Fibroblast of pulmonary artery (primary cell): Measurements from ENCODE around the gene DHX40.
"Not testable (repeated sequence)": the region's sequence is repeated elsewhere in the genome, so short reads cannot be mapped to it uniquely, and the experiment has no call there.

ENCODE experiments used
- DNase-seq: peaks from one replicate; pipeline ENCODE4 v3.0.0-alpha.2; 2010; ENCODE audit warnings: low read depth
- H3K4me3 ChIP-seq: replicated peaks from 2 replicates; pipeline ENCODE4 v1.5.1; 2011; ENCODE audit warnings: low read depth, mild to moderate bottlenecking, control low read depth, low read length, moderate library complexity
- TF ChIP-seq, protein P1 (sequence below): IDR thresholded peaks from 2 replicates; pipeline ENCODE4 v1.5.1; 2011; ENCODE audit warnings: mild to moderate bottlenecking, control low read depth, low read length, inconsistent platforms; ENCODE audit errors: missing control alignments

Gene DHX40, protein sequence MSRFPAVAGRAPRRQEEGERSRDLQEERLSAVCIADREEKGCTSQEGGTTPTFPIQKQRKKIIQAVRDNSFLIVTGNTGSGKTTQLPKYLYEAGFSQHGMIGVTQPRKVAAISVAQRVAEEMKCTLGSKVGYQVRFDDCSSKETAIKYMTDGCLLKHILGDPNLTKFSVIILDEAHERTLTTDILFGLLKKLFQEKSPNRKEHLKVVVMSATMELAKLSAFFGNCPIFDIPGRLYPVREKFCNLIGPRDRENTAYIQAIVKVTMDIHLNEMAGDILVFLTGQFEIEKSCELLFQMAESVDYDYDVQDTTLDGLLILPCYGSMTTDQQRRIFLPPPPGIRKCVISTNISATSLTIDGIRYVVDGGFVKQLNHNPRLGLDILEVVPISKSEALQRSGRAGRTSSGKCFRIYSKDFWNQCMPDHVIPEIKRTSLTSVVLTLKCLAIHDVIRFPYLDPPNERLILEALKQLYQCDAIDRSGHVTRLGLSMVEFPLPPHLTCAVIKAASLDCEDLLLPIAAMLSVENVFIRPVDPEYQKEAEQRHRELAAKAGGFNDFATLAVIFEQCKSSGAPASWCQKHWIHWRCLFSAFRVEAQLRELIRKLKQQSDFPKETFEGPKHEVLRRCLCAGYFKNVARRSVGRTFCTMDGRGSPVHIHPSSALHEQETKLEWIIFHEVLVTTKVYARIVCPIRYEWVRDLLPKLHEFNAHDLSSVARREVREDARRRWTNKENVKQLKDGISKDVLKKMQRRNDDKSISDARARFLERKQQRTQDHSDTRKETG

DNA sequence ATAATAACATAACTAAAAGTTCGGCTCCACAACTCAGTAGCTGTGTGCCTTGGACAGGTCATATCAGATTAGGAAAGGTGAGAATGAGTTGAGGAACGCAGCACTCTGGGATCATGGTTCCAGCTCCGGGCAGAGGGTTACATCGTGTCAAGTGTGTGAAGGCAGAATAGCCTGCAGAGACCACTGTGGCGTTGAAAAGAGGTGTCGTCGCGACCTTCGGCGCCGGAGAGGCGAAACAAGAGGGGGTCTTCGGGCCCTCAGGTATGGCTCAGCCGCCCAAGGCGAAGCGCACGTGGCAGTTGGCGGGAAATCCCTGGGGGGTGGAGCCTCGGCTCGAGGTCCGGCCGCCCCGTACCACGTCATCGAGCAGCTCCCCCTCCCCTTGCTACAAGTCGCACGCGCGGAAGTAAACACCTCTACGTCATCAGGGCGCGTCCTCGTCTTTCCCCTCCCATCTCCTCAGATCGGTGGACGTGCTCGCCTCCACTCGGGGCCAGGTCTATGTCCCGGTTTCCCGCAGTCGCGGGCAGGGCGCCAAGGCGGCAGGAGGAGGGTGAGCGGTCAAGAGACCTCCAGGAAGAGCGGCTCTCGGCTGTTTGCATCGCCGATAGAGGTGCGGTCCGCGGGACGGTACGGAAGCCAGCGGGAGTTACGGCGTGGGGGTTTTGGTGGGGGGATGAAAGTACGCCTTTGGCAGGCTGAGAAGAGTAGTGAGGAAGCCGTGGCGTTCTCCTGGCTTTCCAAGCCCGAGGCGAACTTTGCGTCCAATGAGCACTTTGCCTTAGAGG is at the start of gene DHX40:
Gene DHX40, plus strand, starts transcription at position 440 of the 788 bp plus-strand sequence. Its CDS starts 62 bp downstream, at position 502.
- H3K4me3 ChIP-seq: peak within 1 kb of the TSS; percentile 76
- DNase-seq: peak; percentile 97
- TF ChIP-seq, protein P1, sequence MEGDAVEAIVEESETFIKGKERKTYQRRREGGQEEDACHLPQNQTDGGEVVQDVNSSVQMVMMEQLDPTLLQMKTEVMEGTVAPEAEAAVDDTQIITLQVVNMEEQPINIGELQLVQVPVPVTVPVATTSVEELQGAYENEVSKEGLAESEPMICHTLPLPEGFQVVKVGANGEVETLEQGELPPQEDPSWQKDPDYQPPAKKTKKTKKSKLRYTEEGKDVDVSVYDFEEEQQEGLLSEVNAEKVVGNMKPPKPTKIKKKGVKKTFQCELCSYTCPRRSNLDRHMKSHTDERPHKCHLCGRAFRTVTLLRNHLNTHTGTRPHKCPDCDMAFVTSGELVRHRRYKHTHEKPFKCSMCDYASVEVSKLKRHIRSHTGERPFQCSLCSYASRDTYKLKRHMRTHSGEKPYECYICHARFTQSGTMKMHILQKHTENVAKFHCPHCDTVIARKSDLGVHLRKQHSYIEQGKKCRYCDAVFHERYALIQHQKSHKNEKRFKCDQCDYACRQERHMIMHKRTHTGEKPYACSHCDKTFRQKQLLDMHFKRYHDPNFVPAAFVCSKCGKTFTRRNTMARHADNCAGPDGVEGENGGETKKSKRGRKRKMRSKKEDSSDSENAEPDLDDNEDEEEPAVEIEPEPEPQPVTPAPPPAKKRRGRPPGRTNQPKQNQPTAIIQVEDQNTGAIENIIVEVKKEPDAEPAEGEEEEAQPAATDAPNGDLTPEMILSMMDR: no peak

DNA sequence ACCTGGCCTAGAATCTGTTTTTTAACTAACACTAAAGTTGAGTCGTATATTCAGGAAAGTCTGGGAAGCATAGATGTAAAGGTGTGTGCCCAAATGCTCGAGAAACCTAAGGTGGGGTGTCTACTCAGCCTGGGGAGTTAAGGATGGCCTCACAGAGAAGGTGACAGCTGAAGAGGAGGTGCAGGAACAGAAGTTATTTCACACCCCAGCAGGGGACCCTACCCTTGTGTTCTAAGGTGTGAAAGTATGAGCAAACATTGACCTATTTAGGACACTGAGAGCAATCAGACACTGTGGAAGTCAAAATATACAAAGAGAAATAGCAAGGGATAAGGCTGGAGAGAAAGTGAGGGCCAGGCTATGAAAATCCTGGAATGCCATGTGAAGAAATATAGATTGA is 49.0 kb upstream of the DHX40 start:
- no peak for DNase-seq
- TF ChIP-seq, protein P1: no peak

DNA sequence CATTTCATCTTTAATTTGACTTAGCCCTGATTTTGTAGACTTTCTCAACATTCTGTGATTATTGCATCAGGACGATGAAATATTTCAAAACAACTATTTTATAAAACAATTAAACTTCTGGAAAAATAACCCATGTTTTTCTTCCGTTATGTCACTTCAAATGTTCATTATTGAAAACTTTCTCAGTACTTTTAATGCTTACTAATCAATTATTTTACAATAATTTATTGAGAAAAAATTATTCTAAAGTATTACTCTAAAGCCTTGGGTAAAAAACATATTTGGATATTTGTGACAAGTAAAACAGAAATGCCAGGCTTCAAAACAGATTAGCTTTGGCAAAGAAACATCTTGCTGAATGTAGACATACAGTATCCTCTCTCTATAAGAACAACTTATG is 46.3 kb upstream of the DHX40 start:
- TF ChIP-seq, protein P1: no peak
- no peak overlapping the region for H3K4me3 ChIP-seq
- no peak for DNase-seq

More for the DNA sequence above, 49.0 kb upstream of the DHX40 start:
- no peak overlapping the region for H3K4me3 ChIP-seq

DNA sequence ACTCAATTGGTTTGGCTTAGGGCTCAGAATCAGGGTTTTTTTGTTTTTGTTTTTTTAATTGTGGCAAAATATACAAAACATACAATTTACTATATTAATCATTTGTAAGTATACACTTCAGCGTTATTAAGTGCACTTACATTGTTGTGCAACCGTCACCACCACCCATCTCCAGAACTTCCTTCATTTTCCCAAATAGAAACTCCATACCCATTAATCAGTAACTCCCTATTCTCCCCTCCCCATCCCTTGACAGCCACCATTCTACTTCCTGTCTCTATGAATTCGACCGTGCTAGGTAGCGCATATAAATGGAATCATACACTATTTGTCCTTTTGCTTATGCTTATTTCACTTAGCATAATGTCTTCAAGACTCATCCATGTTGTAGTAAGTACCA is 45.2 kb upstream of the DHX40 start:
- DNase-seq: no peak
- TF ChIP-seq, protein P1: no peak
- H3K4me3 ChIP-seq: no peak overlapping the region

DNA sequence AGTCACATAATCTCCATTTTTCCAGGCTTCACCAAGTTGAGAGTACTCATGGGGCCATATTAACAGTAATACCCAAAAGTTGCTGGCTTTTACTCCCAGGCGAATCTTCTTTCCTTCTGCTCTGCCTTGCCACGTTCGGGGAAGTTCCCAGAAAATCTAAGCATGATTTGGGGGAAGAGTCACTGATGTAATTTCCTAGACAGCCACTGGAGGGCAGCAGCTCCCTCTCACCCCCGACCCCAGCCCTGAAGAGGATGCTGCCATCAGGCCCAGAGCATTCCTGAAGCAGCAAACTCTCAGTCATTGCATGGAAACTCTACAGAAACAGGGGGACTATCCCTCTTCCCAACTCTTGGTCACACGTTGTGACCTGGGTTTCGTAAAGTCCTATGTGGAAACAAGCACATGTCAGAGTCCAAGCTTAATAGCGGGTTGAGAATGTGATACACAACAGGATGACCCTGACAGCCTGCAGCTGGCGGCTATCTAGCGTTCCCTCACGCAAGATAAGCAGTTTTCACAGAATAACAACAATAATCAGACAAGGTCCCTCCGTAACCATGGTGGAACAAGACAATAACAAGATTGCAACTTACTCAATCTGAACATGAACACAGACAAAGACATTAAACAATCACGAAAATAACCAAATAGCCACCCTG is 43.8 kb upstream of the DHX40 start:
- TF ChIP-seq, protein P1: peak; percentile 90
- DNase-seq: peak; percentile 76
- H3K4me3 ChIP-seq: no peak overlapping the region

DNA sequence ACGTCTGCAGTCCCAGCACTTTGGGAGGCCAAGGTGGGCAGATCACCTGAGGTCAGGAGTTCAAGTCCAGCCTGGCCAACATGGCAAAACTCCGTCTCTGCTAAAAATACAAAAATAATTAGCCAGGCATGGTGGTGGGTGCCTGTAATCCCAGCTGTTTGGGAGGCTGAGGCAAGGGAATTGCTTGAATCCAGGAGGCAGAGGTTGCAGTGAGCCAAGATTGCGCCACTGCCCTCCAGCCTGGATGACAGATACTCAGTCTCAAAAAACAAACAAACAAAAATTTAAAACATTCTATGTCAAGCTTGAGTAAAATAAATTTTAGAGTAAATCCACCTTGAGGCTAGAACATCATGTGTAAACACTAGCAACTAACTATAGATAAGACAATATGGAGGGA is 40.5 kb upstream of the DHX40 start:
- not testable (repeated sequence) for H3K4me3 ChIP-seq, DNase-seq
